ENCODE measurements around the gene CELSR1. TPM values are rescaled to one million over a fixed set of nuclear protein-coding genes. Genes with fewer than 3 reads are reported as not detected.

CELSR1 gene
- total and polyA plus RNA-seq, 2 of the 13 experiments (the other 11 are each of a cell fraction or from before 2014, with no cell fraction given): 0.78 to 1.8 TPM

DNA sequence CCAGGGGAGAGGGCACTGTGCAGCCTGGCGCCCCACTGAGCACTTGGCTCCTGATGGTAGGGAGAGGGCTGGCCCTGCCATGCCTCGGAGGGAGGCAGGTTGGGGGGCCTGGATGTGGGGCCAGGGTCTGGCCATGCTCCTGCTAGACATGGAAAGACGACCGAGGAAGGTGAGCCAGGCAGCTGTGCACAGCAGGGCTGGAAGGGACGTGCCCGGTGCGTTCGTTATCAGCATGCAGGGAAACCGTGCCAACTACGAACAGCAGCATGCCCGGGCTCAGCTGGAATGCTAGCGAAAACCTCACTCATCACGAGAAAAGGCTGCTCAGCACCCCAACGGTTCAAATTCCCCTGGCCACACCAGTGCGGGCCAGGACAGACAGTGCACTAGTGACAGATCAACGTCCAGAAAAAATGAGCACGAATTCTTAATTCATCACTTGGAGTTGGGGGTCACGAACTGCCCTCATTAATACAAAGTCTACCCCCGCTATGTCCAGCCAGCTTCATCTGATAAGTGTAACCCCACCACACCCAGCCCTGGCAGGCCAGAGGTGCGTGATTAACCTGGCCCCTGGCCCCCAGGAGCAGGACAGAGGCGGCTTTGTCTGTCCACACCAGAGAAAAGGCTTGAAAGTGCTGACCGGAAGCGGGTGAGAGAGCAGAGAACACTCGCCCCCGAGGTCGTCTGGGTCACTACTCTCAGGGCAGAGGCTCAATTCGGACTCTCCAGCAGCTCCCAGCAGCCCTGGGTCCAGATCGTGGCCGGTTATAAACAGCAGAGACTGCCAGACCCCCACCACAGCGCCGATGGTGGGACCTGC lies 84.2 kb downstream of the CELSR1 start (continued):
- TF ChIP-seq, protein P1, sequence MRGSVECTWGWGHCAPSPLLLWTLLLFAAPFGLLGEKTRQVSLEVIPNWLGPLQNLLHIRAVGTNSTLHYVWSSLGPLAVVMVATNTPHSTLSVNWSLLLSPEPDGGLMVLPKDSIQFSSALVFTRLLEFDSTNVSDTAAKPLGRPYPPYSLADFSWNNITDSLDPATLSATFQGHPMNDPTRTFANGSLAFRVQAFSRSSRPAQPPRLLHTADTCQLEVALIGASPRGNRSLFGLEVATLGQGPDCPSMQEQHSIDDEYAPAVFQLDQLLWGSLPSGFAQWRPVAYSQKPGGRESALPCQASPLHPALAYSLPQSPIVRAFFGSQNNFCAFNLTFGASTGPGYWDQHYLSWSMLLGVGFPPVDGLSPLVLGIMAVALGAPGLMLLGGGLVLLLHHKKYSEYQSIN (CRISPR knock-in tag; IDR thresholded peaks at IDR 0.05; ENCODE audit: borderline replicate concordance): no peak
- TF ChIP-seq, protein P2, sequence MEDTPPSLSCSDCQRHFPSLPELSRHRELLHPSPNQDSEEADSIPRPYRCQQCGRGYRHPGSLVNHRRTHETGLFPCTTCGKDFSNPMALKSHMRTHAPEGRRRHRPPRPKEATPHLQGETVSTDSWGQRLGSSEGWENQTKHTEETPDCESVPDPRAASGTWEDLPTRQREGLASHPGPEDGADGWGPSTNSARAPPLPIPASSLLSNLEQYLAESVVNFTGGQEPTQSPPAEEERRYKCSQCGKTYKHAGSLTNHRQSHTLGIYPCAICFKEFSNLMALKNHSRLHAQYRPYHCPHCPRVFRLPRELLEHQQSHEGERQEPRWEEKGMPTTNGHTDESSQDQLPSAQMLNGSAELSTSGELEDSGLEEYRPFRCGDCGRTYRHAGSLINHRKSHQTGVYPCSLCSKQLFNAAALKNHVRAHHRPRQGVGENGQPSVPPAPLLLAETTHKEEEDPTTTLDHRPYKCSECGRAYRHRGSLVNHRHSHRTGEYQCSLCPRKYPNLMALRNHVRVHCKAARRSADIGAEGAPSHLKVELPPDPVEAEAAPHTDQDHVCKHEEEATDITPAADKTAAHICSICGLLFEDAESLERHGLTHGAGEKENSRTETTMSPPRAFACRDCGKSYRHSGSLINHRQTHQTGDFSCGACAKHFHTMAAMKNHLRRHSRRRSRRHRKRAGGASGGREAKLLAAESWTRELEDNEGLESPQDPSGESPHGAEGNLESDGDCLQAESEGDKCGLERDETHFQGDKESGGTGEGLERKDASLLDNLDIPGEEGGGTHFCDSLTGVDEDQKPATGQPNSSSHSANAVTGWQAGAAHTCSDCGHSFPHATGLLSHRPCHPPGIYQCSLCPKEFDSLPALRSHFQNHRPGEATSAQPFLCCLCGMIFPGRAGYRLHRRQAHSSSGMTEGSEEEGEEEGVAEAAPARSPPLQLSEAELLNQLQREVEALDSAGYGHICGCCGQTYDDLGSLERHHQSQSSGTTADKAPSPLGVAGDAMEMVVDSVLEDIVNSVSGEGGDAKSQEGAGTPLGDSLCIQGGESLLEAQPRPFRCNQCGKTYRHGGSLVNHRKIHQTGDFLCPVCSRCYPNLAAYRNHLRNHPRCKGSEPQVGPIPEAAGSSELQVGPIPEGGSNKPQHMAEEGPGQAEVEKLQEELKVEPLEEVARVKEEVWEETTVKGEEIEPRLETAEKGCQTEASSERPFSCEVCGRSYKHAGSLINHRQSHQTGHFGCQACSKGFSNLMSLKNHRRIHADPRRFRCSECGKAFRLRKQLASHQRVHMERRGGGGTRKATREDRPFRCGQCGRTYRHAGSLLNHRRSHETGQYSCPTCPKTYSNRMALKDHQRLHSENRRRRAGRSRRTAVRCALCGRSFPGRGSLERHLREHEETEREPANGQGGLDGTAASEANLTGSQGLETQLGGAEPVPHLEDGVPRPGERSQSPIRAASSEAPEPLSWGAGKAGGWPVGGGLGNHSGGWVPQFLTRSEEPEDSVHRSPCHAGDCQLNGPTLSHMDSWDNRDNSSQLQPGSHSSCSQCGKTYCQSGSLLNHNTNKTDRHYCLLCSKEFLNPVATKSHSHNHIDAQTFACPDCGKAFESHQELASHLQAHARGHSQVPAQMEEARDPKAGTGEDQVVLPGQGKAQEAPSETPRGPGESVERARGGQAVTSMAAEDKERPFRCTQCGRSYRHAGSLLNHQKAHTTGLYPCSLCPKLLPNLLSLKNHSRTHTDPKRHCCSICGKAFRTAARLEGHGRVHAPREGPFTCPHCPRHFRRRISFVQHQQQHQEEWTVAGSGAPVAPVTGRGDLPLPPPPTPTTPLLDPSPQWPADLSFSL (CRISPR knock-in tag; IDR thresholded peaks at IDR 0.05): no peak
- TF ChIP-seq ZSCAN9 (CRISPR knock-in tag; IDR thresholded peaks at IDR 0.05; ENCODE audit: borderline replicate concordance): peak; percentile 81; the same call in 1 of the 2 replicates
- no peak for TF ChIP-seq CREB3 (CRISPR knock-in tag; IDR thresholded peaks at IDR 0.05)
- no peak for TF ChIP-seq ZFP36L1 (CRISPR knock-in tag; IDR thresholded peaks at IDR 0.05)
- TF ChIP-seq MLX (CRISPR knock-in tag; IDR thresholded peaks at IDR 0.05): peak; percentile 99
- no peak for TF ChIP-seq PHF8 (CRISPR knock-in tag; IDR thresholded peaks at IDR 0.05)
- TF ChIP-seq HNF4G (IDR thresholded peaks at IDR 0.05; ENCODE audit: borderline replicate concordance, low read depth, low read length): peak; percentile 70
- TF ChIP-seq HNF4G (CRISPR knock-in tag; IDR thresholded peaks at IDR 0.05; ENCODE audit: borderline replicate concordance, low read depth): peak; percentile 90; the same call in 1 of the 2 replicates
- TF ChIP-seq ZNF33B (CRISPR knock-in tag; IDR thresholded peaks at IDR 0.05): no peak
- no peak for TF ChIP-seq ZNF775 (CRISPR knock-in tag; IDR thresholded peaks at IDR 0.05; ENCODE audit: borderline replicate concordance)
- TF ChIP-seq ASH2L (IDR thresholded peaks at IDR 0.05; ENCODE audit: insufficient read length, low read depth, low read length): peak; percentile 79
- peak; percentile 90 to 92 for TF ChIP-seq NR2F1 (CRISPR knock-in tag; IDR thresholded peaks at IDR 0.05)
- peak; percentile 93 for TF ChIP-seq NR2F2 (IDR thresholded peaks at IDR 0.05; ENCODE audit: borderline replicate concordance, low read depth)
- peak; percentile 50; the same call in 1 of the 2 replicates for TF ChIP-seq CSRNP1 (CRISPR knock-in tag; IDR thresholded peaks at IDR 0.05)
- no peak for TF ChIP-seq ZSCAN22 (CRISPR knock-in tag; IDR thresholded peaks at IDR 0.05)
- TF ChIP-seq ZFP41 (CRISPR knock-in tag; IDR thresholded peaks at IDR 0.05; ENCODE audit: borderline replicate concordance): no peak
